Trophoblast cell (in vitro differentiated cells and primary cell): ENCODE measurements around the gene MRPL17.
"Not testable (repeated sequence)": the region's sequence is repeated elsewhere in the genome, so short reads cannot be mapped to it uniquely, and the experiment has no call there.

Experiments
- DNase-seq, 2 donors: peaks; one replicate each; pipeline ENCODE4 v3.0.0-alpha.2; 2016
- H2AFZ ChIP-seq: 2 replicates; pipeline ENCODE4 v1.6.1; 2013; ENCODE audit warnings: low read length, moderate library complexity, mild to moderate bottlenecking; ENCODE audit not compliant: insufficient read depth, poor library complexity
- H2AK5ac ChIP-seq: 2 replicates; pipeline ENCODE4 v1.6.1; 2013; ENCODE audit warnings: mild to moderate bottlenecking, low read length
- H2BK120ac ChIP-seq: 2 replicates; pipeline ENCODE4 v1.6.1; 2013; ENCODE audit warnings: low read length, mild to moderate bottlenecking, moderate library complexity; ENCODE audit not compliant: insufficient read depth, poor library complexity
- H2BK12ac ChIP-seq: 2 replicates; pipeline ENCODE4 v1.6.1; 2013; ENCODE audit warnings: mild to moderate bottlenecking, low read length, moderate library complexity
- H2BK5ac ChIP-seq: 2 replicates; pipeline ENCODE4 v1.6.1; 2013; ENCODE audit warnings: low read length, low read depth, moderate library complexity, mild to moderate bottlenecking; ENCODE audit not compliant: poor library complexity
- H3K14ac ChIP-seq: 2 replicates; pipeline ENCODE4 v1.6.1; 2013; ENCODE audit warnings: mild to moderate bottlenecking, low read length
- H3K18ac ChIP-seq: 2 replicates; pipeline ENCODE4 v1.6.1; 2013; ENCODE audit warnings: mild to moderate bottlenecking, low read length
- H3K23ac ChIP-seq: 2 replicates; pipeline ENCODE4 v1.6.1; 2013; ENCODE audit warnings: low read length
- H3K27ac ChIP-seq: 2 replicates; pipeline ENCODE4 v1.5.1; 2013; ENCODE audit warnings: low read depth, mild to moderate bottlenecking, inconsistent platforms, low read length, moderate library complexity
- H3K27me3 ChIP-seq: 2 replicates; pipeline ENCODE4 v1.6.1; 2013; ENCODE audit warnings: inconsistent platforms, mild to moderate bottlenecking, low read length, moderate library complexity; ENCODE audit not compliant: insufficient read depth
- H3K36me3 ChIP-seq, 2 experiments: 1 replicate in 1 of 2; 2 replicates in 1 of 2; pipeline ENCODE4 v1.6.1; 2013; ENCODE audit warnings: low read length in 2 of 2, mild to moderate bottlenecking in 2 of 2, moderate library complexity in 1 of 2; ENCODE audit not compliant: insufficient read depth in 2 of 2, control insufficient read depth in 1 of 2
- H3K4ac ChIP-seq: 2 replicates; pipeline ENCODE4 v1.6.1; 2013; ENCODE audit warnings: low read depth, mild to moderate bottlenecking, low read length, moderate library complexity
- H3K4me1 ChIP-seq, 2 experiments: 1 replicate in 1 of 2; 2 replicates in 1 of 2; pipeline ENCODE4 v1.6.1; 2013; ENCODE audit warnings: low read length in 2 of 2, mild to moderate bottlenecking in 2 of 2, moderate library complexity in 1 of 2; ENCODE audit not compliant: insufficient read depth in 2 of 2, control insufficient read depth in 1 of 2
- H3K4me2 ChIP-seq: 2 replicates; pipeline ENCODE4 v1.6.1; 2013; ENCODE audit warnings: inconsistent platforms, mild to moderate bottlenecking, low read length, moderate library complexity
- H3K4me3 ChIP-seq: 2 replicates; pipeline ENCODE4 v1.5.1; 2013; ENCODE audit warnings: mild to moderate bottlenecking, low read depth, low read length, inconsistent platforms
- H3K79me1 ChIP-seq: one replicate; pipeline ENCODE4 v1.6.1; 2013; ENCODE audit warnings: low read length
- H3K79me2 ChIP-seq: 2 replicates; pipeline ENCODE4 v1.6.1; 2013; ENCODE audit warnings: low read length, mild to moderate bottlenecking; ENCODE audit not compliant: control insufficient read depth, insufficient read depth, poor library complexity
- H3K9ac ChIP-seq: 2 replicates; pipeline ENCODE4 v1.6.1; 2013; ENCODE audit warnings: mild to moderate bottlenecking, low read length
- H3K9me3 ChIP-seq: 2 replicates; pipeline ENCODE4 v1.6.1; 2013; ENCODE audit warnings: low read depth, mild to moderate bottlenecking, control low read depth, inconsistent platforms, low read length; ENCODE audit not compliant: insufficient read depth
- H4K12ac ChIP-seq: 2 replicates; pipeline ENCODE4 v1.6.1; 2013; ENCODE audit warnings: low read depth, mild to moderate bottlenecking, low read length, moderate library complexity
- H4K8ac ChIP-seq: 2 replicates; pipeline ENCODE4 v1.6.1; 2013; ENCODE audit warnings: low read depth, mild to moderate bottlenecking, low read length, moderate library complexity
- H4K91ac ChIP-seq: one replicate; pipeline ENCODE4 v1.6.1; 2013; ENCODE audit warnings: low read depth, mild to moderate bottlenecking, low read length, moderate library complexity
- WGBS: extraction: QIAGEN DNeasy Blood & Tissue Kit; methylation state at CpG from one replicate; pipeline ENCODE4 v1.1.7; 2013; ENCODE audit warnings: missing lambda C conversion rate; ENCODE audit not compliant: insufficient read length, insufficient coverage; ENCODE audit errors: extremely low coverage; 5-methylcytosine and 5-hydroxymethylcytosine counted together

The MRPL17 gene

DNA sequence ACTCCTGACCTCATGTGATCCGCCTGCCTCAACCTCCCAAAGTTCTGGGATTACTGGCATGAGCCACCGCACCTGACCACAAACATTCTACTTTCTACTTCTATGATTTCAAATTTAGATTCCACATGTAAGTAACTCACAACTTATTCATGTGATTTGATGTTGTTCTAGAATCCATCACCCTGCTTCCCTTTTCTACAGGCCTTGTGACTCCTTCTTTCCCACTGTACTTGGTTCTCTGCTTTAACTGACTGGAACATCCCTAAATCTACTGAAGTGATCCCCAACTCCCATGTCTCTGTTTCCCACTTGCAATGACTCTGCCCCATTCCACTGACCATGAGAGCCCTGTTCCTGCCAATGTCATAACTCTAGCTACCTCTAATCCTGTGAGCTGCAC is 25.7 kb upstream of the MRPL17 start:
- Histone ChIP-seq H3K18ac (no peak overlapping the region), H3K27me3 (no peaks in the 10 kb centered on the region), H3K36me3 (no peaks in the 10 kb centered on the region), H2BK5ac (no peak overlapping the region), H3K79me2 (no peaks in the 10 kb centered on the region), H3K23ac (no peak overlapping the region), H3K4me1 (no peaks in the 10 kb centered on the region), H4K91ac (no peak overlapping the region), H3K79me1 (no peaks in the 10 kb centered on the region), H3K9ac (no peak overlapping the region), H3K14ac (no peak overlapping the region), H3K4me2 (no peak overlapping the region), H3K27ac (no peak overlapping the region), H4K8ac (no peak overlapping the region), H3K4ac (no peak overlapping the region), H2AFZ (no peak overlapping the region), H2AK5ac (no peak overlapping the region), H4K12ac (no peak overlapping the region), H2BK120ac (no peak overlapping the region), H3K9me3 (no peaks in the 10 kb centered on the region), H3K4me3 (no peak overlapping the region), H2BK12ac (no peak overlapping the region)
- DNase-seq = no peak
- no CpG with 5 or more reads among the region's 2 CpGs for WGBS

DNA sequence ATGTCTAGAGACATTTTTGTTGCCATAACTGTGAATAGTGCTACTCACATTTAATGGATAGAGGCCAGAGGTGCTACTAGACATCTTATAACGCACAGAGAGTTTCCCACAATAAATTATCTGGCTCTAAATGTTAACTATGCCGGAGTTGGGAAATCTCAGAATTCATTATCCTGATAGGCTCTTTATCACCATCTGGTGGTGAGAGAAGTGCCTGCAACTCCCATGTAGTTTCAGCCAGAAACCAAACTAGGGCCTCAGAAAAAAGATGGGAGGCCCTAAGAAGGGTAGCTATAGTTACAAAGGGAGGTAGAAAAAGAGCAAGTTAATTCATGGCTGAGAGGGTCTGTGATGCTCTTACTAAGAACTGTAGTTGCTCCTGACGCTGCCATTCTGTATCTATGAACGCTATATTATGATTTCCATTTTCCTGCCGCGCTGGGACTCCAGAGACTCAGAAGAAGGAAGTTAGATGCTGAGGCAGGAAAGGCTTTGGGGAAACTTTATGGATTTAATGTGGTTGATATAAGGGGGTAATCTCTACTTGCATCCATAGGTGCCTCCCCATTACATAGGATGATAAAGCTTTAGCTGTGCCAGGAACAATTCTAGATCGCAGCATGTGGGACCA is 22.9 kb upstream of the MRPL17 start:
- H4K8ac ChIP-seq = no peak overlapping the region
- no peak overlapping the region for H3K18ac ChIP-seq
- no peak overlapping the region for H3K4me3 ChIP-seq
- H3K14ac ChIP-seq = no peak overlapping the region
- no peaks in the 10 kb centered on the region for H3K9me3 ChIP-seq
- no peaks in the 10 kb centered on the region for H3K4me1 ChIP-seq
- no peaks in the 10 kb centered on the region for H3K27me3 ChIP-seq
- H3K4ac ChIP-seq = no peak overlapping the region
- no peak overlapping the region for H3K23ac ChIP-seq
- no peak overlapping the region for H2BK120ac ChIP-seq
- H2BK5ac ChIP-seq = no peak overlapping the region
- H3K4me2 ChIP-seq = no peak overlapping the region
- no peak overlapping the region for H2AK5ac ChIP-seq
- no peaks in the 10 kb centered on the region for H3K79me2 ChIP-seq
- H2BK12ac ChIP-seq = no peak overlapping the region
- DNase-seq = peak; percentile 49 to 85
- H4K12ac ChIP-seq = no peak overlapping the region
- no peak overlapping the region for H2AFZ ChIP-seq
- no peak overlapping the region for H3K9ac ChIP-seq
- WGBS = no CpG with 5 or more reads among the region's 7 CpGs
- no peaks in the 10 kb centered on the region for H3K79me1 ChIP-seq
- no peaks in the 10 kb centered on the region for H3K36me3 ChIP-seq
- no peak overlapping the region for H3K27ac ChIP-seq
- no peak overlapping the region for H4K91ac ChIP-seq

DNA sequence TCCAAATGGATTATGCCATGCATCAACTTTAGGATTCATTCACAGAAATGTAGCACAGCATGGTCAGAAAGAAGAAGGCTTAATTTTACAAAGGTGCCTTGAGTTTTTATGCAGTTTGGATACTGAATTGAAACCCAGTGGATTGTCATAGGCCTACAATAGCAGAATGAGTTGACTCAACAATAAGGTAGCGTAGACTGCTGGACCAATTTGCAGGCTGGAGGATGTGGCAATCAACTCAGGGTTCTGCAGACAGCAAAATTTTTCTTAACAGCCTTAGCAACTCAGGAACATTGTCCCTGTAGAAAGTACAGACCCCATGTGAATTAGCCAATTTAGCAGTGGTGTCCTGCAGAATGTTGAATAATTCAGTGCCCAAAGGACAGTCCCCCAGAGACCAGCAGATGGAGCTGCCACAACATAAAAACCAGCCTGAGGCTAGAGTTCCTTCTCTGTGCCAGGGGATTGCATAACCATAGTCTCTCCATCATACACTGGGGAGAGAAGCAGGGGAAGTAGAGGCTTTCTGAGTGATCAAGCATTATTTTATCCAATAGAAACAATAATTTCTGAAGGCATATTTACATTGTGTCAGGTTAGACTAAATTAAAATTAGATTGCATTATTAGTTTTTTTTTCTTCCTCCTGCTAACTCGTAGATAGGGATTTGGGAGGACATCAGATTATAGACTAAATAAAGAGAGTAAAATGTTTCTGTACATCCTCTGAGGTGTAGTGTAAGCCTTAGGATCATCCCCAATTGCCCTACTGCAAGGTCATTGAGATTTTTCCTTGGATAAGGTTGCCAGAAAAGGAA is 20.3 kb upstream of the MRPL17 start:
- no peaks in the 10 kb centered on the region for H3K27me3 ChIP-seq
- no peak overlapping the region for H3K23ac ChIP-seq
- H2AFZ ChIP-seq = no peak overlapping the region
- no peak overlapping the region for H3K4me3 ChIP-seq
- H4K91ac ChIP-seq = no peak overlapping the region
- H3K4ac ChIP-seq = no peak overlapping the region
- no peak overlapping the region for H4K8ac ChIP-seq
- no peak overlapping the region for H3K9ac ChIP-seq
- no peak overlapping the region for H4K12ac ChIP-seq
- no peak overlapping the region for H3K27ac ChIP-seq
- no peak overlapping the region for H2BK5ac ChIP-seq
- DNase-seq = peak; percentile 54 to 69
- H2BK12ac ChIP-seq = no peak overlapping the region
- H3K4me2 ChIP-seq = no peak overlapping the region
- no peak overlapping the region for H3K18ac ChIP-seq
- H2AK5ac ChIP-seq = no peak overlapping the region
- H3K14ac ChIP-seq = no peak overlapping the region
- no peaks in the 10 kb centered on the region for H3K9me3 ChIP-seq
- no peaks in the 10 kb centered on the region for H3K36me3 ChIP-seq
- H2BK120ac ChIP-seq = no peak overlapping the region
- H3K4me1 ChIP-seq = no peaks in the 10 kb centered on the region
- H3K79me2 ChIP-seq = no peaks in the 10 kb centered on the region
- no peaks in the 10 kb centered on the region for H3K79me1 ChIP-seq
- no CpG with 5 or more reads among the region's 2 CpGs for WGBS

DNA sequence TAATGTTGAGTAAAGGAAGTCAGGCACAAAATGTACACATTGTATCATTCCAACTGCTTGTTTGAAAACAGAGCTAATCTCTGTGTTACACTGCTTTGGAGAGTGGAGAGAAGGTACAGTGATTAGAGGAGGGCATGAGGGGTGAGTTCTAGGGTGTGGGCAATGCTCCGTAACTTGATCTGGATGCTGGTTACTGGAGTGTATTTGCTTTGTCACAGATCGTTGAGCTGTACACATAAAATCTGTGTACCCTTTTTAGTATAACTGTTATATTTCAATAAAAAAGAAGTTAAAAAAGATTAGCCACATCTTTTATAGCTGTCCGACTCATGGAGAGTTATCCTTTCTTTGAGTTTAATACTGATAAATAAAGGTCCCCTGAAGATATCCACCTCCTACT is 18.8 kb upstream of the MRPL17 start:
- H2BK120ac ChIP-seq, H4K12ac ChIP-seq, H3K4me2 ChIP-seq, H4K8ac ChIP-seq, H3K9ac ChIP-seq, H3K4me3 ChIP-seq, H3K9me3 ChIP-seq, H3K23ac ChIP-seq, H2AK5ac ChIP-seq, H3K36me3 ChIP-seq, H3K4ac ChIP-seq, H4K91ac ChIP-seq, H3K4me1 ChIP-seq, H3K79me2 ChIP-seq, H2BK5ac ChIP-seq, DNase-seq, H2AFZ ChIP-seq, H2BK12ac ChIP-seq, H3K79me1 ChIP-seq, H3K27ac ChIP-seq, H3K18ac ChIP-seq, H3K14ac ChIP-seq, H3K27me3 ChIP-seq: not testable (repeated sequence)
- WGBS = no CpG with 5 or more reads among the region's 3 CpGs
